GM10248 (cell line): Measurements from ENCODE around the gene CEP72.
"Not testable (repeated sequence)": the region's sequence is repeated elsewhere in the genome, so short reads cannot be mapped to it uniquely, and the experiment has no call there.

Experiments
- CTCF ChIA-PET: fragments of 300-600 bp; sonication (Branson Sonifier 250); formaldehyde crosslinking; extraction: SDS; loops from one replicate; lab custom pipeline; 2021; ENCODE audit warnings: antibody characterized with exemption; lab: Yijun Ruan, JAX
- POLR2A ChIA-PET: fragments of 350-650 bp; sonication (Branson Sonifier 250); formaldehyde crosslinking; extraction: SDS; loops from one replicate; lab custom pipeline; 2020; ENCODE audit warnings: antibody characterized with exemption; lab: Yijun Ruan, JAX
- DNase-seq: peaks from one replicate; pipeline ENCODE4 v3.0.0; 2012; ENCODE audit errors: extremely low spot score
- TF ChIP-seq, protein P1 (sequence below): IDR thresholded peaks from 2 replicates; pipeline ENCODE4 v1.5.1; 2012; ENCODE audit warnings: mild to moderate bottlenecking, low read depth; ENCODE audit errors: extremely low read depth, missing control alignments, control extremely low read depth

CEP72 gene

DNA sequence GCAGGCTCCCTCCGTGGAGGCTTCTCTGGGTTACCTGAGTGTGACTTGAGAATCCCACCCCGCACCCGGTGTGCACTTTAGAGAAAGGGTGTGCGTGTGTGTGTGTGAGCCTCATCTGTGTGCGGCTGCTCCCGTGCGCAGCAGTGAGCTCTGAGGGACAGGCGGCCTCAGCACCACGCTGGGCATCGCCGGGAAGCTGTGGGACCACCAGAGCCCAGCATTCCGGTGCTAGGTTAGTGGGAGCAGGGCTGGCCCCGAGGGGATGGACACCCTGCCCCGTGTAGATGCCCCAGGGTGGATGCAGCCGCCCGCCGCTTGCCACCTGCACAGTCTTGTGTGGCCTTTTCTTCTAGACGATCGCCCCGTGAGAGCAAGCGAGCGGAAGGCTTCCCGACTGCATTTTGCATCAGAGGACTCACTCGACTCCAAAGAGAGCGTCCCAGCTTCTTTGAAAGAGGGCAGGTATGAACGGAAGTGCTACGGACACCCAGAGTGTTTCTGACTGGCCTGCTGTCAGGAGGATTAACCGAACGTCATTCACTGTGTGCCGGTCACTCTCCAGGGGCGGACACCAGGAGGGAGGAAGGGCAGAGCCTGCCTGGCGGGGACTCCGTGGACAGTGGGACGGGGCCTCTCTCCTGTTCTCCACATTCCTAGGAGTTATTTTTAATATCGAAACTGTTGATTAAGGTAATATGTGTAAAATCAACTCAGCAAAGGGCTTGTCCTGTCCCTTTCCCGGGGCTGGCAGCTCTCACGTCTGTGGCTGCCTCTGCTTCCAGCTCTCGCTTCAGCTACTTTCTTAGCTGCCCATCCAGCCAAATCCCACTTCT, 12.2 kb downstream of the CEP72 start:
- TF ChIP-seq, protein P1, sequence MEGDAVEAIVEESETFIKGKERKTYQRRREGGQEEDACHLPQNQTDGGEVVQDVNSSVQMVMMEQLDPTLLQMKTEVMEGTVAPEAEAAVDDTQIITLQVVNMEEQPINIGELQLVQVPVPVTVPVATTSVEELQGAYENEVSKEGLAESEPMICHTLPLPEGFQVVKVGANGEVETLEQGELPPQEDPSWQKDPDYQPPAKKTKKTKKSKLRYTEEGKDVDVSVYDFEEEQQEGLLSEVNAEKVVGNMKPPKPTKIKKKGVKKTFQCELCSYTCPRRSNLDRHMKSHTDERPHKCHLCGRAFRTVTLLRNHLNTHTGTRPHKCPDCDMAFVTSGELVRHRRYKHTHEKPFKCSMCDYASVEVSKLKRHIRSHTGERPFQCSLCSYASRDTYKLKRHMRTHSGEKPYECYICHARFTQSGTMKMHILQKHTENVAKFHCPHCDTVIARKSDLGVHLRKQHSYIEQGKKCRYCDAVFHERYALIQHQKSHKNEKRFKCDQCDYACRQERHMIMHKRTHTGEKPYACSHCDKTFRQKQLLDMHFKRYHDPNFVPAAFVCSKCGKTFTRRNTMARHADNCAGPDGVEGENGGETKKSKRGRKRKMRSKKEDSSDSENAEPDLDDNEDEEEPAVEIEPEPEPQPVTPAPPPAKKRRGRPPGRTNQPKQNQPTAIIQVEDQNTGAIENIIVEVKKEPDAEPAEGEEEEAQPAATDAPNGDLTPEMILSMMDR, result no peak
- CTCF ChIA-PET, result no interaction called here
- no peak for DNase-seq
- POLR2A ChIA-PET, result no interaction called here

DNA sequence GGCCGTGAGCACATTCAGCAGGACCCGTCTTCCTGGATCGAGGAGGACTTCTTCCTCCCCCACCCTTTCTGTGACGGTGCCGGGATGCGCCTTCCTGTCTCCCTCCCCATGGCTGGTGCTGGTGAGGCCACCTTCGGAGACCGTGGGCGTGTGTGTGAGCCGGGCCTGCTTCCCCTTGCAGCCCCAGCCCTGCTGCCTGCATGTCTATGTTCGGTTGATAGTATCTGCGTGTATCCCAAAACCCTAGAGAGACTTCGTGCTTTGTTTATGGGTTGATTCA, 12.8 kb downstream of the CEP72 start:
- POLR2A ChIA-PET, result no interaction called here
- CTCF ChIA-PET, result no interaction called here
- TF ChIP-seq, protein P1, result no peak
- DNase-seq, result no peak

DNA sequence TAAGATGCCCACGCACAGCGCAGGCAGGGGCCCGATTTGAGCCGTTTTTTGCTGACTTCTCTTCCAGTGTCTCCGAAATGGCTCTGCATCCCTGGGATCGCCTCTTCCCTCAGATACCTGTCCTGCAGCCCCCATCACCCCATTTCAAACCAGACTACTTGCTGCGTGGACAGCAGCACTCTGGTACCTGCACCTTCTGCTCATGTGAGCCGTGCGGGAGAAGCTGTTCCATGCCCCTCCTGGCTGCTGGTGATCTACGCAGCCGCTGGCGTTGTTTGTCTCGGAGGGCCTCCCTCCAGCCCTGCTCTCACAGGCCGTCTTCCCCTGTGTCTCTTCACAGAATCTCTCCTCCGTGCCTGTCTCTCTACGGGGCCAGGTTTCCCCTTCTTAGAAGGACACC, 13.4 kb downstream of the CEP72 start:
- DNase-seq, result no peak
- TF ChIP-seq, protein P1, result no peak
- CTCF ChIA-PET, result no interaction called here
- POLR2A ChIA-PET, result no interaction called here

DNA sequence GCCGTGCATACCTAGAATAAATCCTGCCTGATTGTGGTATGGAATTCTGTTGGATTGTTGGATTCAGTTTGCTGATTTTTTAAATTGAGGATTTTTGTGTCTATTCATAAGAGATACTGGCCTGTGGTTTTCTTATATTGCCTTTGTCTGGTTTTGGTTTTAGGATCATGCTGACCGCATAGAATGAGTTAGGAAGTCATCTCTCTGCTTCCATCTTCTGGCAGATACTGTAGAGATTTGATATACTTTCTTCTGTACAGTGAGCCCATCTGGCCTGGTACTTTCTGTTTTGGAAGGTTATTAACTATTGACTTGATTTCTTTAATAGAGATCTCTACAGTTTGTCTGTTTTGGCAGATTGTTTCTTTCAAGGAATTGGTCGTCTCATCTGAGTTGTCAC, 14.7 kb downstream of the CEP72 start:
- no peak for DNase-seq
- TF ChIP-seq, protein P1, result no peak
- CTCF ChIA-PET, result no interaction called here
- POLR2A ChIA-PET, result no interaction called here

DNA sequence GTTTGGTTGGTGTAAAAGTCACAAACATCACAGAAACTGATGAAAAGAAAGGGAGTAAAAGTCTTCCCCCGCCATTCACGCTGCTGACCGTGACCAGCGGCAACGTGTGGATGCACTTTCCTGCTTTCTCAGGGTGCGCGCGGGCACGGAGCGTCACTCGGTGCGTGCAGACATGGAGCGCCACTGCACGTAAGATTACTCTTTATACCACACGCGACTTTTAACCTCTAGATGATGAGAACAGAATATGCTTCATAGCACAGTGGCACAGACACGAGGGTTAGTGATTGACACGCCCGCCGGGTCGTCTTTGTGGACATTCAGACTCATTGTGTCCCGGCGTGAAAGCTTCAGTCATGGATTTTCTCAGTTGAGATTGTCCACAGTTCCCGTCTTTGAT, 15.7 kb downstream of the CEP72 start:
- ChIA-PET CTCF (no interaction called here), POLR2A (no interaction called here)
- DNase-seq, result no peak
- TF ChIP-seq, protein P1, result no peak

DNA sequence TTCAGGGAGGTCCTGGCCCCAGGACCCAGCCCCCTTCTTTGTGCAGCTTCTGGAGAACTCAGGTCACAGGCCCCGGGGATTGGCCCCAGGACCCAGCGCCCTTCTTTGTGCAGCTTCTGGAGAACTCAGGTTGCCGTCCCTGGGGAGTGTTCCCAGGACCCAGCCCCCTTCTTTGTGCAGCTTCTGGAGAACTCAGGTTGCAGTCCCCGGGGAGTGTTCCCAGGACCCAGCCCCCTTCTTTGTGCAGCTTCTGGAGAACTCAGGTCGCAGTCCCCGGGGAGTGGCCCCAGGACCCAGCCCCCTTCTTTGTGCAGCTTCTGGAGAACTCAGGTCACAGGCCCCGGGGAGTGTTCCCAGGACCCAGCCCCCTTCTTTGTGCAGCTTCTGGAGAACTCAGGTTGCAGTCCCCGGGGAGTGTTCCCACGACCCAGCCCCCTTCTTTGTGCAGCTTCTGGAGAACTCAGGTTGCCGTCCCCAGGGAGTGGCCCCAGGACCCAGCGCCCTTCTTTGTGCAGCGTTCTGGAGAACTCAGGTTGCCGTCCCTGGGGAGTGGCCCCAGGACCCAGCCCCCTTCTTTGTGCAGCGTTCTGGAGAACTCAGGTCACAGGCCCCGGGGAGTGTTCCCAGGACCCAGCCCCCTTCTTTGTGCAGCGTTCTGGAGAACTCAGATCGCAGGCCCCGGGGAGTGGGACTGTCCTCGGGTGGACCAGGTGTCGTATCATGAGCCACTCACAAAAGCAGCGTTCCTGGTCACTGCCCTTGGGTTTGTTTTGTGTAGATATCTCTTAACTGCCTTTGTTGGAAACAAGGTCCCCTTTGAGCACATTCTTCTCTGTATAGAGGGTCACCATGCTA, 16.4 kb downstream of the CEP72 start:
- POLR2A ChIA-PET, CTCF ChIA-PET, DNase-seq: not testable (repeated sequence)

DNA sequence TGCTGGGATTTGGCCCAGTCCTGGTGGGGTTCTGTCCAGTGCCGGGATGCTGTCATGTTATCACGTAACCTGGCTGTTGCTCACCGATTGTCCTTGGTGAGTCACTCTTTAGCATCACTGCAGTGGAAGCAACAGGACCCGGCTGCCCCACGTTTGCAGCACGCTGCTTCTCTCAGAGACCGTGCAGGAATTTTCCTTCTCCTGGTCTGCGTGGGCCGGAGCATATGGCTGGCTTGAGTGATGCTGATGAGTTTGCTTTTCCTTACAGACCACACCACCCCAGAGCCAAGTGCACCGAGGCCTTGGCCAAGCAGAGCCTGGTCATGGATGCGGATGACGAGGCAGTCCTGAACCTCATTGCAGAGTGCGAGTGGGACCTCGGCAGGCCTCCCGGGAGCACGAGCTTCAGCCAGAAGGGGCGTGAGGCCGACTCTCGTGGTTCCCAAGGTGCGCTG, 21.4 kb downstream of the CEP72 start:
- no peak for DNase-seq
- TF ChIP-seq, protein P1, result no peak
- POLR2A ChIA-PET, result no interaction called here
- CTCF ChIA-PET, result interaction anchor here (1.8 kb wide), 1 partner anchor 26 kb away, joined by 6 read pairs; no protein-coding TSS in a partner anchor
